Measurements from ENCODE around the gene GDPD5.

The GDPD5 gene

GRCh38 chr11:75516140-75516539, 9.6 kb downstream of the GDPD5 start:
- no peak for DNase-seq (ENCODE audit: low spot score)

- no peak for DNase-seq (ENCODE audit: low spot score)
Measured at GRCh38 chr11:75514596-75514995, 11.1 kb downstream of the GDPD5 start.

- no peak for DNase-seq (ENCODE audit: low spot score)
Measured at GRCh38 chr11:75513250-75513649, 12.5 kb downstream of the GDPD5 start.

DNA sequence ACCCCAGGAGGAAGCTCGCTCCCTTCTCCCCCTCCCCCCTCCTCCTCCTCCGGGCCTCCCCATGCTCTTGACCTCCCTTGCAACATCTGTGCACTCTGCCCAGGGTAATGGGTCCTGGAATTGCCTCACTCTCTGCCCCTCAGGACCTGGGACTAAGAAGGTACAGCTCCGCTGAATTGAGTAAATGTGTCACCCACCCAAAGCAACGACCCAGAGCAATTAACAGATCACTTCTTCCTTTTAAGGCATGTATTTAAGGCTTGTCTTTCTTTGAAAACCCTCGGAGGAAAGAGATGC, 15.1 kb downstream of the GDPD5 start:
- no peak for DNase-seq (ENCODE audit: low spot score)

- no peak for DNase-seq (ENCODE audit: low spot score)
Measured at GRCh38 chr11:75510004-75510722, 15.6 kb downstream of the GDPD5 start.

GRCh38 chr11:75509020-75509720, 16.6 kb downstream of the GDPD5 start:
- DNase-seq (ENCODE audit: low spot score), result no peak

DNA sequence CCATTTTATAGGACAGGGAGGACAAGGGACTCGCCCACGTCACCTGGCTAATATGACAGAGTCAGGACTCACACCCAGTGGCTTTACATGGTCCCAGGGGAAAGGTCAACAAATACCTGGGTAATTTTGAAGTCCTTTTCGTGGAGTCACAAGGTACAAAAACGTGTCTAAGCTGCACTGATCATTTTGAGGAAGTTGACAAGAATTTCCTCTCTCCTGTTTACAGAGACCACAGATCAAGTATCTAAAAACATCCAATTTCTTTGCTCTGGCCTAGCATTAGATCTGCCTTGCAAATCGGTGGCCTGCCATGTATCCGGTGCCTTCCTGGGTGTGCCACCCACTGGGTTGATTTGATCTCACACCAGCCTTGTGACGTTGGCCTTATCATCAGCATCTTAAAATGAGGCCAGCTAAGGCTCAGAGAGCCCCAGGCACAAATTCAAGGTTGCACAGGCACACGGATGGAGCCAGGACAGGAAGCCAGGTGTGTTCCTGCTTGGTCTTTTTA, 17.6 kb downstream of the GDPD5 start:
- no peak for DNase-seq (ENCODE audit: low spot score)

GRCh38 chr11:75507571-75507970, 18.2 kb downstream of the GDPD5 start:
- no peak for DNase-seq (ENCODE audit: low spot score)

- no peak for DNase-seq (ENCODE audit: low spot score)
Measured at GRCh38 chr11:75506827-75507226, 18.9 kb downstream of the GDPD5 start.

GRCh38 chr11:75505916-75506692, 19.6 kb downstream of the GDPD5 start:
- DNase-seq (ENCODE audit: low spot score), result no peak

DNA sequence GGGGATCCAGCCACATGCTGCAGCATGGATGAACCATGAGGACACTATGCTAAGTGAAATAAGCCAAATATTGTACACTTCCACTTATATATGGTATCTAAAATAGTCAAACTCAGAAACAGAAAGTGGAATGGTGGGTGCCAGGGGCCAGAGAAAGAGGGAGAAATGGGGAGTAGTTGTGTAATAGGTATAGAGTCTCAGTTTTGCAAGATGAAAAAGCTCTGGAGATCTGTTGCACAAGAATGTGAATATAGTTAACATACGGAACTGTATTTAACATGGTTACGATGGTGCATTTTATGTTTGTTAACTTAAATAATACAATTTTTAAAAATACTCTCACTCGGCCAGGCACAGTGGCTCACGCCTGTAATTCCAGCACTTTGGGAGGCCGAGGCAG, 21.2 kb downstream of the GDPD5 start:
- DNase-seq (ENCODE audit: low spot score), result no peak

DNA sequence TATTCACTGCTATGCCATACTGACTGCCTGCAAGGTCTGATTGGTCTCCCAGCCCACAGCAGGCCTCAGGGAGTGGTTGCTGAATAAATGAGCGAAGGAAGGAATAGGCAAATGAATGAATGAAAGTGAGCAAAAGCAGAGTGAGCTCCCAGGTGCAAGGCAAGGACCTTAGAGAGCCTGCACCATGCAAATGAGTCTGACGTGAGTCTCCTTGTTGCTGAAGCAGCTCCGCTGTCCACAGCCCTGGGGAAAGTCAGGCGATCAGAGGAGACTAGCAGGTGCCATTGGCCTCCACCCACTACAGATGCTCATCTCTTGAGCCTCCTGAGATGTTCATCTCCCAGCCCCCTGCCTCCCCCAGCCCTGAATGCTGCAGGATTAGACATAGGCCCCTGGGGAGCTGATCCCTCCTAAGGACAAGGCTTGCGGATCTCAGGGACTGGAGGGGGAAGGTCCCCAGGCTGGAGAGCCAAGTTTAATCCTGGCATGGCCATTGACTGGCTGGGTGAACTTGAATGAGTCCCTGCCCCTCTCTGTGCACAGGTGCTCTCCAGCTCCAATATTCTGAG, 22.1 kb downstream of the GDPD5 start:
- no peak for DNase-seq (ENCODE audit: low spot score)

- no peak for DNase-seq (ENCODE audit: low spot score)
Measured at GRCh38 chr11:75502138-75502537, 23.6 kb downstream of the GDPD5 start.

DNA sequence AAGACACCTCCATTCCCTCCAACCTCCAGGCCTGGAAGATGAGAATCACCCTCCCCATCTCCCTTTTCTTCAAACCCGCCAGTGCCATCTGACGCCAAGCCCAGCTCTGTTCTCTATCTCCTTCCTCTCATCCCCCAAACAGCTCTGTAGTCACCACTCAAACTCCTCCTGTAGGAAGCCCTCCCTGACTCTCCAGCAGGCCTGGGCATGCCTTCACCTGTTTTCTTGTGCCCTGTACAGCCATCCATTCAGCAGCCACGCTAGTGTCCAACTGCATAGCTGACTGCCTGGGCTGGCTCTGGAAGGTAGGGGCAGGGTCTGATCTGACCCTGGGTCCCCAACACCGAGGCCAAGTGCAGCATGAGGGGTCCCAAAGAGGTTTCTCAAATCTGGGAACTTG, 25.0 kb downstream of the GDPD5 start:
- no peak for DNase-seq (ENCODE audit: low spot score)

DNA sequence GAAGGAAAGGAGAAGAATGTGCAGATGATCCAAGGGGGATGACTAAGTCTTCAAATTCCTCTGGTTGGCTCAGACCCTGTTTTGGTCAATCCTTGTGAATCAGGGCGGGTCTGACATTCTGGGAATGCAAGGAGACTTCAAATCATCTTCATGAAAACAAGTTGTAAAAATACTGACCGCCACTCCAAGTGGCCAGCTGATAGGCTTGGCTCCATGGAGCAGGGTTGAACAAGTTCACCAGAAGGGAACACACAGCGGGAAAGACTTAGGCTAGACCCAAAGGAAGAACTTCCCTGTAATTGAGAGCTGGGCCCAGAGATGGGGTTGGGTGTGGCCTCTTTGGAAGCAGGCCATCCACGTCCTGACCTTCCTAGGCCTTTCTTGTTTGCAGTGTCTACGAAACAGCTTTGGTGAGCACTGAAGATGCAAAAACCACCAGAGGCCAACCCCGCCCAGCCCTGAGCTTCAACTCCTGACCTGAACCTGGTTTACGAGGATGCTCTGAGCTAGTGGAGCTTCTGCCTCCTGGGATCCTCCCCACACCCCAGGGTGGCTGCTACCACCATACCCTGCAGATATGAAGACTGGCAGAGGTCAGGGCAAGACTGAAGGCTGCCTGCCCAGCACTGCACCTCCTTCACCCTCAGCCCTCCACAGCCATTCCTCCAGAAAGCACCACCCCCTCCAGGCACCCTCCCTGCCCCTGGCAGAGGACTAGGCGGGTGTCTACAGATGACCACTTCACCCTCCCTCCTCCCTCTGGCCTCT, 26.1 kb downstream of the GDPD5 start:
- DNase-seq (ENCODE audit: low spot score), result no peak

GRCh38 chr11:75498556-75499255, 27.0 kb downstream of the GDPD5 start:
- no peak for DNase-seq (ENCODE audit: low spot score)

DNA sequence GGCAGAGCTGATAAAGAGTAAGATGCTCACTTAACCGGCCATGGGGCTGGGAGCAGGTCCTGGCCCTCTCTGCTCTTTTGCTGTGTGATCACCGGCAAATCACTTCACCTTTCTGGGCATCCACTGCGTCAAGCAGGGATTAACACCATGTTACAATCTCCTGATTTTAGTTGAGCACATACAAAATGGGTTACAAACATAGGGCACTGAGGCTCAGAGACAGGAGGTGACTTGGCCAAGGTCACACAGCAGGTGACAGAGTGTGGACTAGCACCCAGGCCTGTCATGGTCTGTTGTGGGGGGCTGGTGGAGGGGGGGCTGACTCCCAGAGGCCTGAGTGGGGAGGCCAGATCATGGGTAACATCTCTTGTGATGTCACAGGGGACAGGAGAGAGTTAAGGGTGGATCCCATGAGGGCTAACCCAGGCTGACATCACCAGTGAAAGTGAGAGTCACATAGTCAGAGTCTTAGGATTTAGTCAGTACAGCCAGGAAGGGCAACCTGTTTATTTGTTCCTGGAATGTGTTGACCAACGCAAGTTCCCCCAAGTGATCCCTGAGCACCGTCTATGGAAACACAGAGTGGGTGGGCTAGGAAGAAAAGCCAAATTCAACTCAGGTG, 27.8 kb downstream of the GDPD5 start:
- DNase-seq (ENCODE audit: low spot score), result no peak

DNA sequence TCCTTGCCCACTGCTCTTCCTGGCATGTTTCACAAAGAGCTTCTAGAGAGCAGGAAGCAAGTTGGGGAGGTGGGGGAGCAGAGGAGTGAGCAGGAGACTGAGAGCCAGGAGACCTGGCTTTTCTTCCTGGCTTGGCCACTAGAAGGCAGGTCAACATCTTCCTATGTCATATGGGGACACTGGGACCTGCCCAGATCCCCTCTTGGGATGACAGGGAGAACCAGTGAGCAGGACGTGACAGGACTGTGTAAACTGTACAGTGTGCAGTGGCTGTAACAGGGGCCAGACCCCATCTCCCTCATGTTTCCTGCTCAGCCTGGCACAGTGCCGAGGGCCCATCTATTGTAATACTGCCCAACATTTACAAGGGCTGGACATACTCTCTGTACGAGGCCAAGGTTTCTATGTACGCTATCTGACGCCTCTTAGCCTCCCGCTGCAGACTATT, 29.4 kb downstream of the GDPD5 start:
- peak; percentile 67 for DNase-seq (ENCODE audit: low spot score)

- DNase-seq (ENCODE audit: low spot score), result no peak
Measured at GRCh38 chr11:75495749-75496304, 29.9 kb downstream of the GDPD5 start.

DNA sequence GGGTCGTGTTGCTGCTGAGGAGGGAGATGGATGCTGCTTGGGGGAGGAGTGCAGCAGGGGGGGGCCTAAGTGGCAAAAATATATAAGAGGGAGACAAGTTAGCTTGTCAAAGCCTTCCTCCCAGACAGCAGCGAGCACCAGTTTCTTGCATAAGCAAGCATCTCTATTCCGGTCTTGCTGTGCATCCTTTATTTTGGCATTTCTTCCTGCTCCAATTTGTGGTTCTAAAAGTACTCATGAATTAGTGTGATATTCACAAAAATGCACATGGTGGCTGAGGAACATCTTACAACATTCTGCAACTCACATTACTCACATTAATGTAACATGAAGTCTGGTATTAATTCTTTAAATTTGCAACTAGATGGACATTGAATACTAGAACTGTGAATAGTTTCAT, 32.1 kb downstream of the GDPD5 start:
- DNase-seq (ENCODE audit: low spot score), result no peak

Measured in iPS-NIHi11 (cell line).